BE2C (cell line): ENCODE data around the gene ADRM1.

Source experiments
- DNase-seq: peaks from one replicate; pipeline ENCODE4 v3.0.0-alpha.2; 2020
- H3K27me3 ChIP-seq: fragments of 250-450 bp; sonication (Bioruptor Pico); 2 replicates; pipeline ENCODE4 v1.5.1; 2020; ENCODE audit warnings: mild to moderate bottlenecking
- H3K36me3 ChIP-seq: fragments of 250-450 bp; sonication (Bioruptor Pico); 2 replicates; pipeline ENCODE4 v1.5.1; 2020; ENCODE audit warnings: mild to moderate bottlenecking
- H3K4me1 ChIP-seq: fragments of 250-450 bp; sonication (Bioruptor Pico); 2 replicates; pipeline ENCODE4 v1.5.1; 2020
- H3K4me3 ChIP-seq: 2 replicates; pipeline ENCODE4 v1.5.1; 2011; ENCODE audit warnings: low read depth, low read length
- H3K9me3 ChIP-seq: fragments of 250-450 bp; sonication (Bioruptor Pico); 2 replicates; pipeline ENCODE4 v1.5.1; 2020
- TF ChIP-seq, protein P1 (sequence below): IDR thresholded peaks from 2 replicates; pipeline ENCODE4 v1.5.1; 2012; ENCODE audit warnings: mild to moderate bottlenecking, low read depth, low read length

Gene ADRM1

DNA sequence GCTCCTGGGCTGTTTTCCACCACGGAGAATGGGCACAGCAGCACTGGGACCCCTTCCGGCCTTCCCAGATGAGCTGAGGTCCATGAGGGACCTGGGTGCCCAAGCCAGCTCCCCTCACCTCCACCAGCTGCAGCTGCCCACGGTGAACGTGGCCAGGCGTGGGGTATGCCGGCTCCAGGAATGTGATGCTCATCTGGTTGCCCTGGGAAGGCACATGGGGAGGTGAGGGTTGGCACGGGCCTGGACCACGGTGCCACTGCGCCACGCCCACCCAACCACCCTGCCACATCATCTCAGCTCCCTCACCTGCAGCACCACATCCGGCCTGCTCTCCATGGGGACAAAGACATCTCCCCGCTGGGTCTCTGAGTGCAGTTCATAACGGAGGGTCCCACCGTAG lies 23.8 kb downstream of the ADRM1 start:
- Histone ChIP-seq H3K36me3 (no peaks in the 10 kb centered on the region), H3K9me3 (no peaks in the 10 kb centered on the region), H3K4me3 (no peak overlapping the region), H3K27me3 (no peaks in the 10 kb centered on the region), H3K4me1 (no peaks in the 10 kb centered on the region)
- DNase-seq: no peak
- TF ChIP-seq, protein P1, sequence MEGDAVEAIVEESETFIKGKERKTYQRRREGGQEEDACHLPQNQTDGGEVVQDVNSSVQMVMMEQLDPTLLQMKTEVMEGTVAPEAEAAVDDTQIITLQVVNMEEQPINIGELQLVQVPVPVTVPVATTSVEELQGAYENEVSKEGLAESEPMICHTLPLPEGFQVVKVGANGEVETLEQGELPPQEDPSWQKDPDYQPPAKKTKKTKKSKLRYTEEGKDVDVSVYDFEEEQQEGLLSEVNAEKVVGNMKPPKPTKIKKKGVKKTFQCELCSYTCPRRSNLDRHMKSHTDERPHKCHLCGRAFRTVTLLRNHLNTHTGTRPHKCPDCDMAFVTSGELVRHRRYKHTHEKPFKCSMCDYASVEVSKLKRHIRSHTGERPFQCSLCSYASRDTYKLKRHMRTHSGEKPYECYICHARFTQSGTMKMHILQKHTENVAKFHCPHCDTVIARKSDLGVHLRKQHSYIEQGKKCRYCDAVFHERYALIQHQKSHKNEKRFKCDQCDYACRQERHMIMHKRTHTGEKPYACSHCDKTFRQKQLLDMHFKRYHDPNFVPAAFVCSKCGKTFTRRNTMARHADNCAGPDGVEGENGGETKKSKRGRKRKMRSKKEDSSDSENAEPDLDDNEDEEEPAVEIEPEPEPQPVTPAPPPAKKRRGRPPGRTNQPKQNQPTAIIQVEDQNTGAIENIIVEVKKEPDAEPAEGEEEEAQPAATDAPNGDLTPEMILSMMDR: no peak

DNA sequence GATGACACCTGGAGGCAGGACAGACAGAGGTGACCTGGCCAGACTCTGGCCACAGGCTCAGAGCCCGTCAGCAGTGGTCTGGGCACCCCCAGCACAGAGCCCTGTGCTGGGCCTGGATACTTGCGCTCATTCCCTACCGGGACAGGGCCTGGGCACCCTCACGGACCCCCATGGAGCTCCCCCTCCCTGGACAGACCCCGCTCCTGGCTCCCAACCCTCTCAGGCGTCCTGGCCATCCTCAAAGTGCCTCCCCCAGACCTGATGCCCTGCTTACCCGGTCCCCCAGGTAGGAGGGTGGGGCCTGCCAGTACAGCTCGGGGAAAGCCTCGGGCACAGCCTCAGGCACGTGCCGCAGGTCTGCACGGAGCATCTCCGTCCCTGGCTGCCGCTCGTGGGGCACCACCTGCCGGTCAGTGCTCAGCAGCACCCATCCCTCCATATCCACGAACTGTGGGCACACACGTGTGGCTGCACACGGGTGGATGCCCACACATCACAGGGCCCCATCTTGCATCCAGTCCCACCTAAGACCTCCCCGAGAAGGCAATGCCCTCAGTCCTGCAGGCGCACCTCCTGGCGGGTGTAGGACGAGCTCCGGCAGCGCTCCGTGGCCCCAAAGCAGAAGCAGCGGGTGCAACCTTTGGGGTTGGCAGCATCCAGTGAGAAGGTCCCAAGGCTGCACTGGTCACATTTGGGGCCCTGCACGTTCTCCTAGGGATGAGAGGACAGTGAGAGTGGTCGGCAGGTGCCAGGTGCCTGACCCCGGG lies 24.3 kb downstream of the ADRM1 start:
- no peaks in the 10 kb centered on the region for H3K4me1 ChIP-seq
- no peaks in the 10 kb centered on the region for H3K9me3 ChIP-seq
- no peaks in the 10 kb centered on the region for H3K36me3 ChIP-seq
- no peak for DNase-seq
- H3K4me3 ChIP-seq: no peak overlapping the region
- TF ChIP-seq, protein P1: no peak
- H3K27me3 ChIP-seq: no peaks in the 10 kb centered on the region

DNA sequence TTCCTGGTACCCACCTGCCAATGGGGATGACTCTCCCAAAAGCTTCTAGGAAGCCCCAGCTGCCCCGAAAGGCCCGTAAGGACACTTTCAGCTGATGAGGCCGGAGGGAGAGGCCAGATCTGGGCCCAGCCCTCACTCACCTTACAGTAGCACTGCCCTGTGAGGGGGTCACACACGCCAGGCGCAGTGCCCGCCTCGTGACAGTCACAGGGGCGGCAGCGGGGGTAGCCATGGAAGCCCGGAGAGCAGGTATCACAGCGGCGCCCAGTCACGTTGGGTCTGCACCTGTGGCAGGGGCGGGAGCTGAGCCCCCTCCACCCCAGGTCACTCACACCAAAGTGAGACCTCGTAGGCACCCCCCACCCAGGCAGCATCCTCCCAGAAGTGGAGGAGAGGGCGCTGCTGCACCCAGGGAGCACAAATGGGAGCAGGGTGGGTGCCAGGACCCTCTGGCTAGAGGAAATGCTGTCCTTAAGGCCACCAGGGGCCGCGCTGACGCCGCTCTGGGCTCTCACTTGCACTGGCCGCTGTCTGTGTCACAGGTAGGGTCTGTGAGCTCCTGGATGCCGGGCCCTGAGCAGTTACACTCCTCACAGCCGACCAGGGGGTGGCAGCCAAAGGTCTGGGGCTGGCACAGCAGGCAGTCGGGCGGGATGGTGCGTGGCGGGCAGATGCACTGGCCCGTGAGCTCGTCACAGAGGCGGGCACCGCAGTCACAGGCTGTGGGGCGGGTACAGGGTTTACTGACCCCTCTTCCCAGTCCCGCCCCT lies 25.1 kb downstream of the ADRM1 start:
- Histone ChIP-seq H3K36me3 (no peaks in the 10 kb centered on the region), H3K9me3 (no peaks in the 10 kb centered on the region), H3K4me3 (no peak overlapping the region), H3K27me3 (no peaks in the 10 kb centered on the region), H3K4me1 (no peaks in the 10 kb centered on the region)
- no peak for DNase-seq
- TF ChIP-seq, protein P1: no peak

DNA sequence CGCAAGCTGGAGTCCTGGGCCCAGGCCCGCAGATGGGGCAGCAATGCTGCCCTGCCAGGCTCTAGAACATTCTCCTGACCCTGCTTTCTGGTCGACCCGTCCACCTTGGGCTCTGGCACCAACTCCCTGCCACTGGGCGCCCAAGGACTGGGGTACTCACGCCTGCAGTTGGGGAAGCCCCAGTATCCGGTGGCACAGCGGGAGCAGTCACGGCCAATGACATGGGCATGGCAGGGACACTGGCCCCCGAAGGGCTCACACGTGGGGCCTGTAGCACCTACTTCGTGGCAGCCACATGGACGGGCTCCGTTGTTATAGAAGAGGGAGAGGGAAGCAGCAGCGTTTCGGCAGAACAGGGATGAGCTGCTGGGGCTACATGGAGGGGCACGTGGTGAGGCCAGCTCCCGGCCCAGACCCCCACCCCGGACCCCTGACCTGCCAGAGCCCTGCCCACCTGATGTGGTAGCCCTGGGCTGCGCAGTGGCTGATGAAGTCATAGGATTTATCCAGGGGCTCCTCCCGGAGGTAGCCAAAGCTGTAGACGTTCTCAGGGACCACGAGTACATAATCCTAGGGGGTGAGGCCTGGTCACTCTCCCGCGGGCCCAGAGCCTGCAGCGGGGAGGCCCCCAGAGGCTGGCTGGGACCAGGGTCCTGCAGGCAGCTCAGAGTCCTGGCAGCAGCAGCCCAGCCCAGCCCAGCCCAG lies 26.0 kb downstream of the ADRM1 start:
- no peaks in the 10 kb centered on the region for H3K36me3 ChIP-seq
- H3K4me1 ChIP-seq: no peaks in the 10 kb centered on the region
- H3K4me3 ChIP-seq: no peak overlapping the region
- H3K27me3 ChIP-seq: no peaks in the 10 kb centered on the region
- H3K9me3 ChIP-seq: no peaks in the 10 kb centered on the region
- TF ChIP-seq, protein P1: no peak
- no peak for DNase-seq

DNA sequence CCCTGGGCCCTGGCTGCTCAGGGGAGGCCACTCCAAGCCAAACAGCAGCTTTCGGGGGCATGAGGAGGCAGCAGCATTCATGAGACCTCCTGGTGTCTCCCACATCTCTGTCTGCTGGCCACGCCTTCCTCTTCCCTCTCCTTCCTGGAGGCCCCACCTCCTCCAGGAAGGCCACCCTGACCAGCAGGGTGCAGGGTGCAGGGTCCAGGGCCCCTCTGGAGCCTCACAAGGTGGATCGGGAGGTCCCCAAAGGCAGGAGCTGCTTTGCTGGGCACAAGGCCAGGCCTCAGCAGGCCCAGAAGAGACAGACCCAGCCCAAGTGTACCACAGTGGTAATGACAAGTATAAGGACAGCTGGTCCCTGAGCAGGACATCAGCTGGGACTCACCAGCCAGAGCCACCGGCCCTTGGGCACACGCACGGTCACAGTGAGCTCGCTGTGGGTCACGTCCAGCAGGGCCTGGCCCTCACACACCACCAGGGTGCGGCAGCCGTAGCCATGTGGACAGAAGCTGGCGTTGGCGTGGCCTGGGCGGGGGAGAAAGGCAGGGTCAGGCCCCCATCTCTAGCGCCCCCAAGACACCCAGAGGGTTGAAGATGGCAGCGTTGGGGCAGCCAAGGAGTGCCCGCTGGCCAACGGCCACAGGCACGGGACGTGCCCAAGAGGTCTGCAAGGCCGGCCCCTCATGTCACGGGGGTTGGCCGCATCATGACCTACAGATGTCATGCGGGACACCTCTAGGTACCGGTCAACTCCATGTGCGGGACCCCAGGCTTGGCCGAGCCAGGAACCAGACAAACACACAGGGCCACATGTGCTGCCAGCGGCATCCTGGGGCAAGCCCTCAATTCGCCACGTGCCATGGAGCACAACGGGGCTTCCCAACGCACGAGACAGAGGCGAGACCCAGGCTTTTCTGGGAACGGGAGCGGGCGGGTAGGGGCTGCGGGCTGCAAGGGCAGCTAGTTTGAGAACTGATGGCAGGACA lies 26.9 kb downstream of the ADRM1 start:
- no peak for DNase-seq
- Histone ChIP-seq H3K4me3 (no peak overlapping the region), H3K9me3 (no peaks in the 10 kb centered on the region), H3K36me3 (no peaks in the 10 kb centered on the region), H3K27me3 (no peaks in the 10 kb centered on the region), H3K4me1 (no peaks in the 10 kb centered on the region)
- TF ChIP-seq, protein P1: no peak
